GM12878 (cell line): ENCODE results near the gene GCNT4. TPM values are rescaled to one million over a fixed set of nuclear protein-coding genes. Genes with fewer than 3 reads are reported as not detected.

Experiments used
- ATAC-seq: fragments of 200-7000 bp; cut with Tn5 transposase; 3 replicates; pipeline ENCODE4 v1.9.1; 2020; ENCODE audit warnings: mild to moderate bottlenecking, moderate library complexity
- BruUV-seq: library from RNA; stranded (reverse); fragments of 400-500 nt; replicated peaks from 2 replicates; lab custom pipeline; 2021; lab: Mats Ljungman, UMichigan
- CTCF ChIA-PET: fragments of 300-600 bp; sonication (Branson Sonifier 250); formaldehyde crosslinking; extraction: SDS; loops from one replicate; lab custom pipeline; 2021; ENCODE audit warnings: inconsistent platforms; lab: Yijun Ruan, JAX
- POLR2A ChIA-PET: fragments of 350-600 bp; formaldehyde crosslinking; extraction: SDS; loops from one replicate; lab custom pipeline; 2021; ENCODE audit warnings: inconsistent platforms; lab: Charles Lee
- RAD21 ChIA-PET: fragments of 300-600 bp; sonication (Branson Sonifier 250); formaldehyde crosslinking; loops from one replicate; lab custom pipeline; 2023; ENCODE audit warnings: antibody characterized with exemption; ENCODE audit not compliant: unreplicated experiment; lab: Charles Lee
- SMC1A ChIA-PET: fragments of 300-600 bp; sonication (Branson Sonifier 250); formaldehyde crosslinking; loops from one replicate; lab custom pipeline; 2023; ENCODE audit not compliant: unreplicated experiment, uncharacterized antibody; lab: Charles Lee
- DNase-seq: peaks from one replicate; pipeline ENCODE4 v3.0.0-alpha.2; 2011; ENCODE audit warnings: low read depth, low spot score
- FAIRE-seq: peaks from 3 replicates; lab custom pipeline; 2011; peaks lifted over from hg19 to GRCh38; lab: Jason Lieb, UNC
- H2AFZ ChIP-seq: 2 replicates; pipeline ENCODE4 v1.6.0; 2011; ENCODE audit warnings: low read depth, low read length, control low read depth; ENCODE audit not compliant: control insufficient read depth
- H3K27ac ChIP-seq: 2 replicates; pipeline ENCODE4 v1.5.1; 2011; ENCODE audit warnings: control low read depth; ENCODE audit not compliant: control insufficient read depth, insufficient read depth
- H3K27me3 ChIP-seq, 2 experiments: replicated peaks in 1 of 2; 2 replicates each; pipeline versions ENCODE4 v1.6.0 to v1.6.1; 2011; ENCODE audit warnings: low read length in 1 of 2; ENCODE audit not compliant: control insufficient read depth in 2 of 2, insufficient read depth in 2 of 2
- H3K36me3 ChIP-seq, 2 experiments: 2 replicates each; pipeline ENCODE4 v1.5.1; 2011; ENCODE audit warnings: low read length in 1 of 2; ENCODE audit not compliant: control insufficient read depth in 2 of 2, insufficient read depth in 2 of 2
- H3K4me1 ChIP-seq: 2 replicates; pipeline ENCODE4 v1.6.1; 2011; ENCODE audit warnings: mild to moderate bottlenecking, low read length, moderate library complexity, mixed read lengths; ENCODE audit not compliant: control insufficient read depth, insufficient read depth
- H3K4me2 ChIP-seq: 2 replicates; pipeline ENCODE4 v1.6.0; 2011; ENCODE audit warnings: control low read depth; ENCODE audit not compliant: control insufficient read depth, insufficient read depth
- H3K4me3 ChIP-seq: fragments of 200-600 bp; sonication (generic); 2 replicates; pipeline ENCODE4 v1.5.1; 2016
- H3K79me2 ChIP-seq: 2 replicates; pipeline ENCODE4 v1.6.0; 2011; ENCODE audit warnings: low read length; ENCODE audit not compliant: control insufficient read depth, insufficient read depth
- H3K9ac ChIP-seq: 2 replicates; pipeline ENCODE4 v1.8.0; 2011; ENCODE audit warnings: low read length, control low read depth, mixed read lengths; ENCODE audit not compliant: control insufficient read depth, insufficient read depth
- H3K9me3 ChIP-seq: replicated peaks from 3 replicates; pipeline ENCODE4 v1.5.1; 2011; ENCODE audit warnings: mild to moderate bottlenecking, low read length; ENCODE audit not compliant: control insufficient read depth, insufficient read depth
- H4K20me1 ChIP-seq: 2 replicates; pipeline ENCODE4 v1.6.0; 2011; ENCODE audit not compliant: control insufficient read depth, insufficient read depth
- ATF2 ChIP-seq: IDR thresholded peaks from 2 replicates; pipeline ENCODE4 v1.6.1; 2012; ENCODE audit warnings: low read length, inconsistent platforms
- ATF7 ChIP-seq: fragments of 450-650 bp; IDR thresholded peaks from 2 replicates; pipeline ENCODE4 v1.6.1; 2016; ENCODE audit warnings: low read depth, mild to moderate bottlenecking
- CHD4 ChIP-seq: fragments of 200-600 bp; sonication (generic); IDR thresholded peaks from 2 replicates; pipeline ENCODE4 v1.6.1; 2016; ENCODE audit warnings: mild to moderate bottlenecking
- CREM ChIP-seq: IDR thresholded peaks from 2 replicates; pipeline ENCODE4 v1.6.1; 2014; ENCODE audit warnings: antibody characterized with exemption, low read depth
- DPF2 ChIP-seq: fragments of 450-650 bp; IDR thresholded peaks from 2 replicates; pipeline ENCODE4 v1.6.1; 2017; ENCODE audit warnings: mild to moderate bottlenecking
- ESRRA ChIP-seq: IDR thresholded peaks from 2 replicates; pipeline ENCODE4 v1.6.1; 2012; ENCODE audit warnings: mild to moderate bottlenecking, low read length, improper control_type of control experiment
- HCFC1 ChIP-seq: fragments of 150-350 bp; IDR thresholded peaks from 2 replicates; pipeline ENCODE4 v1.6.1; 2014; ENCODE audit warnings: low read length
- HDAC2 ChIP-seq: fragments of 200-600 bp; sonication (generic); IDR thresholded peaks from 2 replicates; pipeline ENCODE4 v1.6.1; 2017
- MEF2A ChIP-seq: IDR thresholded peaks from 2 replicates; pipeline ENCODE4 v1.6.1; 2011; ENCODE audit warnings: low read depth, mild to moderate bottlenecking, low read length, moderate library complexity; ENCODE audit not compliant: insufficient read depth
- NFXL1 ChIP-seq: fragments of 450-650 bp; IDR thresholded peaks from 2 replicates; pipeline ENCODE4 v1.6.1; 2017; ENCODE audit warnings: antibody characterized with exemption, mild to moderate bottlenecking, borderline replicate concordance
- NR2C2 ChIP-seq: IDR thresholded peaks from 2 replicates; pipeline ENCODE4 v1.6.1; 2011; ENCODE audit warnings: borderline replicate concordance, low read depth; ENCODE audit not compliant: control insufficient read depth, insufficient read length
- PML ChIP-seq: IDR thresholded peaks from 2 replicates; pipeline ENCODE4 v1.6.1; 2012; ENCODE audit warnings: low read length, inconsistent platforms
- RBBP5 ChIP-seq: fragments of 200-600 bp; sonication (generic); conservative IDR thresholded peaks from 2 replicates; pipeline ENCODE4 v1.6.1; 2016
- STAT3 ChIP-seq: IDR thresholded peaks from 2 replicates; pipeline ENCODE4 v1.6.1; 2011; ENCODE audit warnings: low read depth, low read length, improper control_type of control experiment
- TAF1 ChIP-seq: IDR thresholded peaks from 2 replicates; pipeline ENCODE4 v1.6.1; 2011; ENCODE audit warnings: mild to moderate bottlenecking, low read depth, low read length, borderline replicate concordance
- YY1 ChIP-seq: IDR thresholded peaks from 2 replicates; pipeline ENCODE4 v1.6.1; 2011; ENCODE audit warnings: low read depth, mild to moderate bottlenecking, low read length
- whole genome bisulfite sequencing: methylation state at CpG from one replicate; pipeline ENCODE4 v1.1.6; 2016; ENCODE audit warnings: low lambda C conversion rate; ENCODE audit not compliant: insufficient replicate concordance, insufficient coverage; ENCODE audit errors: missing lambda C conversion rate; 5-methylcytosine and 5-hydroxymethylcytosine counted together
- in situ Hi-C: fragments of 300-500 bp; cut with MboI; formaldehyde crosslinking; loops from 9 replicates; pipeline ENCODE4 v1.14.3; 2018; ENCODE audit warnings: mixed read lengths
- intact Hi-C: fragments of 100-400 bp; cut with micrococcal nuclease; formaldehyde crosslinking; loops from one replicate; pipeline ENCODE4 v1.14.2; 2022; ENCODE audit not compliant: unreplicated experiment
- polyA plus RNA-seq, 11 experiments: library from polyadenylated mRNA; depleted of rRNA in 4 of 11; unstranded in 6 of 11; stranded (reverse) in 5 of 11; fragments of >200 nt; fragmentation: Nextera tagmentation in 4 of 11; fragmentation: Illumina TruSeq in 1 of 11; extraction: Ambion mirVana in 4 of 11; extraction: Trizol in 1 of 11; gene quantifications; 1 replicate in 1 of 11; 2 replicates in 10 of 11; pipeline versions ENCODE4 v1.2.1 to v1.2.3, GENCODE V29; 2011 to 2016; ENCODE audit warnings: inconsistent platforms in 2 of 11, missing spikeins in 2 of 11, low read depth in 1 of 11
- total RNA-seq, 4 experiments: library from RNA; depleted of rRNA in 3 of 4; stranded (reverse); fragments of >200 nt in 3 of 4; fragmentation: Illumina TruSeq in 1 of 4; extraction: Trizol in 1 of 4; gene quantifications; 2 replicates each; pipeline versions ENCODE4 v1.2.1 to v1.2.3, GENCODE V29; 2013 to 2021
- TF ChIP-seq, protein P1 (sequence below): fragments of 450-650 bp; formaldehyde crosslinking; IDR thresholded peaks from 2 replicates; pipeline ENCODE4 v1.4.0; 2022; ENCODE audit warnings: mild to moderate bottlenecking, moderate library complexity

GCNT4 gene
- total and polyA plus RNA-seq, 10 of the 15 experiments (the other 5 are each of a cell fraction or from before 2014, with no cell fraction given), result 0.03 to 0.04 TPM; not detected in 8

DNA sequence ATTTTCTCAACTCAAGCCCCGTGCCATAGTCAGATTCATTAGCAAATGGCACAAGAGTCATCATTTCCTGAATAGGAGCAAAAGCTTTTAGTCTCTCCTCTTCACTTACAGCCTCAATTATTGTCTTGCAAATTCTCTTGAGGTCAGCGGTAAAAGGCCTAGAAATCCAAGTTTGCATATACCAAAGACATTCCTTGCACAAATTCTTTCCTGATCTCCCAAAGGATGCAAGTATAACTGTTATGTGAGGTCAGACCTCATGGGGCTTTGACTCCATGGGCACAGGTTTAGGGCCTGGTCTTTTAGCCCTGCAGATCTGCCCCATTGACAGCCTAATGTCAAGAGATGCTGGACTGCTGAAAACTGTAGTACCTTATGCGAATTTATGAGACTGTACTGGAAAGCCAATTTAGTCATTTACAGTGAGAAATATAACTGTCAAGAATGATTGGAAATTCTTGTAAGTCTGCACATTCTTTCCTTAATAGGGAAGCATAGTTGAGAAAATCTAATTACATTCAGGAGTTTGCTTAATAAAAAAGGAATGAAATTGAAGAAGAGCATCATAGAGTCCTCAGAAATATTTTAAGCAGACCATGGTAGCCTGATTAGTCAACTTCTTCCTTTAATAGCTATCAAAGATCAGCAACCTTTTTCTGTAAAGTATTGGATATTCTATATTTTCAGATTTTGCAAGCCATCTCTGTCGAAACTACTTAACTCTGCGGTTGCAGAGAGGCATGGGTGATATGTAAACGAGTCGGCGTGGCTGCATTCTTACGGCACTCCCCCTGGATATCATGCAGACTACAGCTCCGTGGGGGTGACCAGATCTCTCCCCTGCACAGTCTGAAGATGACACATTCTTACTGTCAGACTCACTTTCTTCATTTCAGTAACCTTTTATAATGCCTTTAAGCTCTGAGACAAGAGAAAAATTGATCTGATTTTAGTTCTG is 45.2 kb downstream of the GCNT4 start:
- Histone ChIP-seq H2AFZ (no peak overlapping the region), H3K4me3 (no peak overlapping the region), H4K20me1 (no peaks in the 10 kb centered on the region), H3K36me3 (no peaks in the 10 kb centered on the region), H3K27ac (no peak overlapping the region), H3K4me1 (no peaks in the 10 kb centered on the region), H3K4me2 (no peak overlapping the region), H3K79me2 (no peaks in the 10 kb centered on the region), H3K27me3 (no peaks in the 10 kb centered on the region; a peak in 1 of 4 replicates), H3K9me3 (peaks cover 3% of the 10 kb centered on the region; the same call in 1 of the 3 replicates), H3K9ac (no peak overlapping the region)
- 62% methylated on average over 10 of the region's 10 CpGs for WGBS
- TF ChIP-seq, protein P1, sequence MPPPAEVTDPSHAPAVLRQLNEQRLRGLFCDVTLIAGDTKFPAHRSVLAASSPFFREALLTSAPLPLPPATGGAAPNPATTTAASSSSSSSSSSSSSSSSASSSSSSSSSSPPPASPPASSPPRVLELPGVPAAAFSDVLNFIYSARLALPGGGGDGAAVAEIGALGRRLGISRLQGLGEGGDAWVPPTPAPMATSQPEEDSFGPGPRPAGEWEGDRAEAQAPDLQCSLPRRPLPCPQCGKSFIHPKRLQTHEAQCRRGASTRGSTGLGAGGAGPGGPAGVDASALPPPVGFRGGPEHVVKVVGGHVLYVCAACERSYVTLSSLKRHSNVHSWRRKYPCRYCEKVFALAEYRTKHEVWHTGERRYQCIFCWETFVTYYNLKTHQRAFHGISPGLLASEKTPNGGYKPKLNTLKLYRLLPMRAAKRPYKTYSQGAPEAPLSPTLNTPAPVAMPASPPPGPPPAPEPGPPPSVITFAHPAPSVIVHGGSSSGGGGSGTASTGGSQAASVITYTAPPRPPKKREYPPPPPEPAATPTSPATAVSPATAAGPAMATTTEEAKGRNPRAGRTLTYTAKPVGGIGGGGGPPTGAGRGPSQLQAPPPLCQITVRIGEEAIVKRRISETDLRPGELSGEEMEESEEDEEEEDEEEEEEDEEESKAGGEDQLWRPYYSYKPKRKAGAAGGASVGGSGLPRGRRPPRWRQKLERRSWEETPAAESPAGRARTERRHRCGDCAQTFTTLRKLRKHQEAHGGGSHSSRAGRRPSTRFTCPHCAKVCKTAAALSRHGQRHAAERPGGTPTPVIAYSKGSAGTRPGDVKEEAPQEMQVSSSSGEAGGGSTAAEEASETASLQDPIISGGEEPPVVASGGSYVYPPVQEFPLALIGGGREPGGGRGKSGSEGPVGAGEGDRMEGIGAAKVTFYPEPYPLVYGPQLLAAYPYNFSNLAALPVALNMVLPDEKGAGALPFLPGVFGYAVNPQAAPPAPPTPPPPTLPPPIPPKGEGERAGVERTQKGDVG, result no peak
- TF ChIP-seq HCFC1 (no peak), ESRRA (no peak), STAT3 (no peak), NR2C2 (no peak), ATF7 (no peak), NFXL1 (no peak), RBBP5 (no peak), PML (no peak), YY1 (no peak), MEF2A (no peak), CHD4 (no peak), CREM (no peak), TAF1 (no peak), ATF2 (no peak), HDAC2 (no peak), DPF2 (no peak)
- BruUV-seq, result no TSS peak
- intact Hi-C loops, result no loop called here
- SMC1A ChIA-PET, result no interaction called here
- in situ Hi-C loops, result no loop called here
- RAD21 ChIA-PET, result no interaction called here
- CTCF ChIA-PET, result no interaction called here
- ATAC-seq (no peak), FAIRE-seq (no peak), DNase-seq (no peak)
- POLR2A ChIA-PET, result no interaction called here
